IMR-90 (cell line): ENCODE data around the gene DHRS13. TPM values are rescaled to one million over a fixed set of nuclear protein-coding genes. Genes with fewer than 3 reads are reported as not detected.

Experiments used
- ATAC-seq: fragments of 200-7000 bp; cut with Tn5 transposase; 2 replicates; pipeline ENCODE4 v1.9.1; 2020; ENCODE audit warnings: low read depth, mild to moderate bottlenecking, moderate library complexity
- BruUV-seq: library from RNA; stranded (reverse); fragments of 400-500 nt; replicated peaks from 2 replicates; lab custom pipeline; 2021; lab: Mats Ljungman, UMichigan
- CTCF ChIA-PET: fragments of 300-600 bp; formaldehyde crosslinking; extraction: SDS; loops from one replicate; lab custom pipeline; 2021; ENCODE audit warnings: antibody characterized with exemption; lab: Yijun Ruan, JAX
- POLR2A ChIA-PET: fragments of 300-600 bp; sonication (Branson Sonifier 250); formaldehyde crosslinking; loops from one replicate; lab custom pipeline; 2022; ENCODE audit warnings: antibody characterized with exemption; ENCODE audit not compliant: unreplicated experiment; lab: Charles Lee
- DNase-seq: peaks from one replicate; pipeline ENCODE4 v3.0.0; 2013
- H2AFZ ChIP-seq: replicated peaks from 2 replicates; pipeline ENCODE3; 2013; ENCODE audit warnings: low read length, mild to moderate bottlenecking; ENCODE audit not compliant: poor library complexity
- H2AK5ac ChIP-seq: 2 replicates; pipeline ENCODE4 v1.6.1; 2013; ENCODE audit warnings: low read depth, low read length, inconsistent platforms
- H2AK9ac ChIP-seq: replicated peaks from 2 replicates; pipeline ENCODE3; 2013; ENCODE audit warnings: mild to moderate bottlenecking, low read depth, low read length, moderate library complexity; ENCODE audit not compliant: poor library complexity
- H2BK120ac ChIP-seq: 2 replicates; pipeline ENCODE4 v1.6.1; 2013; ENCODE audit warnings: low read depth, low read length, inconsistent platforms
- H2BK15ac ChIP-seq: 3 replicates; pipeline ENCODE4 v1.6.1; 2013; ENCODE audit warnings: low read depth, low read length, inconsistent platforms
- H2BK20ac ChIP-seq: 2 replicates; pipeline ENCODE4 v1.6.1; 2013; ENCODE audit warnings: low read depth, mild to moderate bottlenecking, inconsistent platforms, low read length, moderate library complexity
- H2BK5ac ChIP-seq: 2 replicates; pipeline ENCODE4 v1.6.1; 2013; ENCODE audit warnings: mild to moderate bottlenecking, low read depth, low read length, inconsistent platforms; ENCODE audit not compliant: poor library complexity, severe bottlenecking
- H3K14ac ChIP-seq: replicated peaks from 2 replicates; pipeline ENCODE4 v1.6.1; 2013; ENCODE audit warnings: low read depth, low read length, inconsistent platforms
- H3K18ac ChIP-seq: 2 replicates; pipeline ENCODE4 v1.6.1; 2013; ENCODE audit warnings: low read depth, low read length, control low read depth
- H3K23ac ChIP-seq: 2 replicates; pipeline ENCODE4 v1.6.1; 2013; ENCODE audit warnings: low read depth, low read length, inconsistent platforms
- H3K27ac ChIP-seq: 2 replicates; pipeline ENCODE4 v1.5.1; 2013; ENCODE audit warnings: mild to moderate bottlenecking, control low read depth, low read length; ENCODE audit not compliant: insufficient read depth
- H3K27me3 ChIP-seq: 2 replicates; pipeline ENCODE4 v1.6.1; 2013; ENCODE audit warnings: low read length; ENCODE audit not compliant: control insufficient read depth, insufficient read depth
- H3K36me3 ChIP-seq: 2 replicates; pipeline ENCODE4 v1.6.1; 2013; ENCODE audit warnings: low read length, mixed read lengths; ENCODE audit not compliant: control insufficient read depth, insufficient read depth
- H3K4ac ChIP-seq: 2 replicates; pipeline ENCODE4 v1.6.1; 2013; ENCODE audit warnings: low read depth, low read length, inconsistent platforms
- H3K4me1 ChIP-seq: 2 replicates; pipeline ENCODE4 v1.6.1; 2013; ENCODE audit warnings: low read length, mixed read lengths; ENCODE audit not compliant: control insufficient read depth, insufficient read depth
- H3K4me2 ChIP-seq: 2 replicates; pipeline ENCODE4 v1.6.1; 2013; ENCODE audit warnings: low read depth, mild to moderate bottlenecking, control low read depth, low read length, moderate library complexity
- H3K4me3 ChIP-seq: 2 replicates; pipeline ENCODE4 v1.5.1; 2013; ENCODE audit warnings: low read depth, mild to moderate bottlenecking, control low read depth, low read length, moderate library complexity; ENCODE audit not compliant: insufficient read depth
- H3K56ac ChIP-seq: 2 replicates; pipeline ENCODE4 v1.6.1; 2013; ENCODE audit warnings: low read length, inconsistent platforms; ENCODE audit not compliant: insufficient read depth; ENCODE audit errors: extremely low read depth
- H3K79me1 ChIP-seq, 2 experiments: 2 replicates each; pipeline ENCODE4 v1.6.1; 2013; ENCODE audit warnings: low read length in 2 of 2, inconsistent platforms in 1 of 2, low read depth in 1 of 2
- H3K9ac ChIP-seq: 2 replicates; pipeline ENCODE4 v1.6.1; 2013; ENCODE audit warnings: low read depth, low read length, control low read depth
- H3K9me1 ChIP-seq: 2 replicates; pipeline ENCODE4 v1.6.1; 2013; ENCODE audit warnings: low read length, inconsistent platforms; ENCODE audit not compliant: insufficient read depth
- H3K9me3 ChIP-seq: 2 replicates; pipeline ENCODE4 v1.6.1; 2013; ENCODE audit warnings: low read length; ENCODE audit not compliant: control insufficient read depth, insufficient read depth
- H4K20me1 ChIP-seq: 2 replicates; pipeline ENCODE4 v1.6.1; 2013; ENCODE audit warnings: low read length, inconsistent platforms; ENCODE audit not compliant: insufficient read depth
- H4K5ac ChIP-seq: 2 replicates; pipeline ENCODE4 v1.6.1; 2013; ENCODE audit warnings: mild to moderate bottlenecking, low read depth, low read length, control low read depth
- H4K8ac ChIP-seq, 2 experiments: 2 replicates each; pipeline ENCODE4 v1.6.1; 2013; ENCODE audit warnings: low read depth in 2 of 2, low read length in 2 of 2, control low read depth in 1 of 2, inconsistent platforms in 1 of 2
- H4K91ac ChIP-seq: 2 replicates; pipeline ENCODE4 v1.6.1; 2013; ENCODE audit warnings: low read depth, low read length, inconsistent platforms; ENCODE audit not compliant: insufficient read depth
- BHLHE40 ChIP-seq: fragments of 150-350 bp; IDR thresholded peaks from 2 replicates; pipeline ENCODE4 v1.6.1; 2016; ENCODE audit warnings: mild to moderate bottlenecking, low read depth, low read length
- CEBPB ChIP-seq: IDR thresholded peaks from 2 replicates; pipeline ENCODE4 v1.6.1; 2012; ENCODE audit warnings: low read depth, low read length, improper control_type of control experiment
- FOS ChIP-seq: fragments of 150-350 bp; IDR thresholded peaks from 2 replicates; pipeline ENCODE4 v1.6.1; 2016; ENCODE audit warnings: low read depth, low read length
- MAFK ChIP-seq: IDR thresholded peaks from 2 replicates; pipeline ENCODE4 v1.6.1; 2012; ENCODE audit warnings: low read depth, low read length, improper control_type of control experiment
- MAZ ChIP-seq: IDR thresholded peaks from 2 replicates; pipeline ENCODE4 v1.6.1; 2012; ENCODE audit warnings: low read depth, mild to moderate bottlenecking, low read length, improper control_type of control experiment, moderate library complexity, borderline replicate concordance
- MXI1 ChIP-seq: IDR thresholded peaks from 2 replicates; pipeline ENCODE4 v1.6.1; 2012; ENCODE audit warnings: low read depth, mild to moderate bottlenecking, low read length, moderate library complexity, borderline replicate concordance
- NFE2L2 ChIP-seq: fragments of 150-350 bp; IDR thresholded peaks from 2 replicates; pipeline ENCODE4 v1.6.1; 2016; ENCODE audit warnings: low read depth, mild to moderate bottlenecking, low read length
- POLR2A ChIP-seq: IDR thresholded peaks from 2 replicates; pipeline ENCODE4 v1.6.1; 2012; ENCODE audit warnings: mild to moderate bottlenecking, low read depth, low read length
- RAD21 ChIP-seq: IDR thresholded peaks from 2 replicates; pipeline ENCODE4 v1.6.1; 2012; ENCODE audit warnings: low read length, improper control_type of control experiment
- RCOR1 ChIP-seq: IDR thresholded peaks from 2 replicates; pipeline ENCODE4 v1.6.1; 2012; ENCODE audit warnings: mild to moderate bottlenecking, low read length, improper control_type of control experiment; ENCODE audit not compliant: insufficient replicate concordance
- RFX5 ChIP-seq: IDR thresholded peaks from 2 replicates; pipeline ENCODE4 v1.8.0; 2012; ENCODE audit warnings: low read depth, mild to moderate bottlenecking, low read length, moderate library complexity
- SMC3 ChIP-seq: fragments of 150-350 bp; IDR thresholded peaks from 2 replicates; pipeline ENCODE4 v1.6.1; 2016; ENCODE audit warnings: low read depth, mild to moderate bottlenecking, antibody characterized with exemption, low read length, moderate library complexity
- WGBS, 2 experiments: methylation state at CpG; one replicate each; pipeline versions ENCODE4 v1.1.5 to v1.1.7; 2013; ENCODE audit warnings: missing lambda C conversion rate in 2 of 2; ENCODE audit not compliant: insufficient read length in 1 of 2; ENCODE audit errors: extremely low coverage in 2 of 2; 5-methylcytosine and 5-hydroxymethylcytosine counted together
- dilution Hi-C: fragments of 300-500 bp; cut with HindIII; formaldehyde crosslinking; loops from one replicate; pipeline ENCODE4 v1.14.3; 2018; ENCODE audit warnings: low sequenced_read_pairs; ENCODE audit not compliant: unreplicated experiment
- in situ Hi-C: fragments of 300-500 bp; cut with MboI; formaldehyde crosslinking; loops from 3 replicates; pipeline ENCODE4 v1.14.3; 2019; ENCODE audit warnings: low sequenced_read_pairs, inconsistent platforms, mixed read lengths
- intact Hi-C: fragments of 100-400 bp; cut with micrococcal nuclease; formaldehyde crosslinking; loops from 2 replicates; pipeline ENCODE4 v1.10.0; 2022
- polyA plus RNA-seq, 3 experiments: library from polyadenylated mRNA; depleted of rRNA; stranded (reverse); fragments of >200 nt; gene quantifications; 2 replicates each; pipeline ENCODE4 v1.2.3, GENCODE V29; 2012; ENCODE audit warnings: low replicate concordance in 1 of 3
- total RNA-seq: library from RNA; depleted of rRNA; stranded (reverse); fragments of >200 nt; gene quantifications from 2 replicates; pipeline ENCODE4 v1.2.3, GENCODE V29; 2012
- TF ChIP-seq, protein P1 (sequence below): conservative IDR thresholded peaks from 2 replicates; pipeline ENCODE4 v1.5.1; 2012; ENCODE audit warnings: mild to moderate bottlenecking, low read depth, low read length, improper control_type of control experiment
- TF ChIP-seq, protein P2 (sequence below): fragments of 150-350 bp; IDR thresholded peaks from 2 replicates; pipeline ENCODE4 v1.6.1; 2016; ENCODE audit warnings: low read depth, mild to moderate bottlenecking, low read length, moderate library complexity, borderline replicate concordance
- TF ChIP-seq, protein P3 (sequence below): fragments of 150-350 bp; IDR thresholded peaks from 2 replicates; pipeline ENCODE4 v1.6.1; 2017; ENCODE audit warnings: mild to moderate bottlenecking, antibody characterized with exemption, low read length, low read depth

DHRS13 gene
- total and polyA plus RNA-seq, 2 of the 4 experiments (the other 2 are of a cell fraction) = 2.7 to 3.9 TPM

DNA sequence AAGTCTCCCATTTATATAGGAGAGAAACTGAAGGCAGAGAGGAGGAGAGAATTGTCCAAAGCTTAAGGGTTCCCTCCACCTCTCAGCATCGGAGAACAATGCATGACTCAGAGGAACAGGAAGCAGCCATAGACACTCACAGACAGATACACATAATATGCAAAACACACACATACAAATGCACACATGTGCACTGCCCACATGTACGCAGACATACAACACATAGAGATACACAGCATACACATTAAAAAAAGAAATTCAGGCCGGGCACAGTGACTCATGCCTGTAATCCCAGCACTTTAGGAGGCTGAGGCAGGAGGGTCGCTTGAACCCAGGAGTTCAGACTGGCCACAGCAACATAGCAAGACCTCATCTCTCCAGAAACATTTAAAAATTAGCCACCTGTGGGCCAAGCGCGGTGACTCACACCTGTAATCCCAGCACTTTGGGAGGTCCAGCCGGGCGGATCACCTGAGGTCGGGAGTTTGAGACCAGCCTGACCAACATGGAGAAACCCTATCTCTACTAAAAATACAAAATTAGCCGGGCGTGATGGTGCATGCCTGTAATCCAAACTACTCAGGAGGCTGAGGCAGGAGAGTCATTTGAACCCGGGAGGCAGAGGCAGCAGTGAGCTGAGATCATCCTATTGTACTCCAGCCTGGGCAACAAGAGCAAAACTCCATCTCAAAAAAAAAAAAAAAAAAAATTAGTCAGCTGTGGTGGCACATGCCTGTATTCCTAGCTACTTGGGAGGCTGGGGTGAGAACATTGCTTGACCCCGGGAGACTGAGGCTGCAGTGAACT lies 36.7 kb downstream of the DHRS13 start:
- Histone ChIP-seq H2BK5ac (no peak overlapping the region), H3K56ac (no peak overlapping the region), H4K8ac (no peak overlapping the region), H4K5ac (no peak overlapping the region), H3K4me2 (no peak overlapping the region), H3K23ac (no peak overlapping the region), H3K18ac (no peak overlapping the region), H3K14ac (no peak overlapping the region), H3K9me3 (no peaks in the 10 kb centered on the region), H3K9ac (no peak overlapping the region; the same call in 1 of the 2 replicates), H3K27ac (no peak overlapping the region), H2BK120ac (no peak overlapping the region), H3K4me3 (no peak overlapping the region), H3K79me1 (no peaks in the 10 kb centered on the region), H3K36me3 (no peaks in the 10 kb centered on the region), H2AK9ac (no peak overlapping the region), H3K27me3 (0 out of 2 replicates have a peak, but pooled peaks cover 2% of the 10 kb centered on the region), H2BK20ac (no peak overlapping the region), H4K91ac (no peak overlapping the region), H4K20me1 (no peaks in the 10 kb centered on the region), H3K4me1 (no peaks in the 10 kb centered on the region), H3K9me1 (no peaks in the 10 kb centered on the region), H2AFZ (no peak overlapping the region), H2BK15ac (no peak overlapping the region), H3K4ac (no peak overlapping the region), H2AK5ac (no peak overlapping the region)
- DNase-seq (no peak), ATAC-seq (no peak)
- POLR2A ChIA-PET = no interaction called here
- intact Hi-C loops (no loop called here), dilution Hi-C loops (no loop called here), in situ Hi-C loops (no loop called here)
- CTCF ChIA-PET = no interaction called here
- WGBS, 2 experiments = 84% methylated on average over 3 of the region's 13 CpGs; no CpG with 5 or more reads in 1 of the 2 experiments
- TF ChIP-seq SMC3 = no peak
- TF ChIP-seq FOS = no peak
- TF ChIP-seq NFE2L2 = no peak
- TF ChIP-seq RCOR1 = no peak
- TF ChIP-seq, protein P1, sequence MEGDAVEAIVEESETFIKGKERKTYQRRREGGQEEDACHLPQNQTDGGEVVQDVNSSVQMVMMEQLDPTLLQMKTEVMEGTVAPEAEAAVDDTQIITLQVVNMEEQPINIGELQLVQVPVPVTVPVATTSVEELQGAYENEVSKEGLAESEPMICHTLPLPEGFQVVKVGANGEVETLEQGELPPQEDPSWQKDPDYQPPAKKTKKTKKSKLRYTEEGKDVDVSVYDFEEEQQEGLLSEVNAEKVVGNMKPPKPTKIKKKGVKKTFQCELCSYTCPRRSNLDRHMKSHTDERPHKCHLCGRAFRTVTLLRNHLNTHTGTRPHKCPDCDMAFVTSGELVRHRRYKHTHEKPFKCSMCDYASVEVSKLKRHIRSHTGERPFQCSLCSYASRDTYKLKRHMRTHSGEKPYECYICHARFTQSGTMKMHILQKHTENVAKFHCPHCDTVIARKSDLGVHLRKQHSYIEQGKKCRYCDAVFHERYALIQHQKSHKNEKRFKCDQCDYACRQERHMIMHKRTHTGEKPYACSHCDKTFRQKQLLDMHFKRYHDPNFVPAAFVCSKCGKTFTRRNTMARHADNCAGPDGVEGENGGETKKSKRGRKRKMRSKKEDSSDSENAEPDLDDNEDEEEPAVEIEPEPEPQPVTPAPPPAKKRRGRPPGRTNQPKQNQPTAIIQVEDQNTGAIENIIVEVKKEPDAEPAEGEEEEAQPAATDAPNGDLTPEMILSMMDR = no peak
- TF ChIP-seq RAD21 = no peak
- TF ChIP-seq, protein P2, sequence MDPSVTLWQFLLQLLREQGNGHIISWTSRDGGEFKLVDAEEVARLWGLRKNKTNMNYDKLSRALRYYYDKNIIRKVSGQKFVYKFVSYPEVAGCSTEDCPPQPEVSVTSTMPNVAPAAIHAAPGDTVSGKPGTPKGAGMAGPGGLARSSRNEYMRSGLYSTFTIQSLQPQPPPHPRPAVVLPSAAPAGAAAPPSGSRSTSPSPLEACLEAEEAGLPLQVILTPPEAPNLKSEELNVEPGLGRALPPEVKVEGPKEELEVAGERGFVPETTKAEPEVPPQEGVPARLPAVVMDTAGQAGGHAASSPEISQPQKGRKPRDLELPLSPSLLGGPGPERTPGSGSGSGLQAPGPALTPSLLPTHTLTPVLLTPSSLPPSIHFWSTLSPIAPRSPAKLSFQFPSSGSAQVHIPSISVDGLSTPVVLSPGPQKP = no peak
- TF ChIP-seq MAZ = no peak
- TF ChIP-seq CEBPB = no peak
- no peak for TF ChIP-seq MAFK
- TF ChIP-seq BHLHE40 = no peak
- TF ChIP-seq, protein P3, sequence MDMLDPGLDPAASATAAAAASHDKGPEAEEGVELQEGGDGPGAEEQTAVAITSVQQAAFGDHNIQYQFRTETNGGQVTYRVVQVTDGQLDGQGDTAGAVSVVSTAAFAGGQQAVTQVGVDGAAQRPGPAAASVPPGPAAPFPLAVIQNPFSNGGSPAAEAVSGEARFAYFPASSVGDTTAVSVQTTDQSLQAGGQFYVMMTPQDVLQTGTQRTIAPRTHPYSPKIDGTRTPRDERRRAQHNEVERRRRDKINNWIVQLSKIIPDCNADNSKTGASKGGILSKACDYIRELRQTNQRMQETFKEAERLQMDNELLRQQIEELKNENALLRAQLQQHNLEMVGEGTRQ = no peak
- TF ChIP-seq MXI1 = no peak
- no peak for TF ChIP-seq RFX5
- TF ChIP-seq POLR2A = no peak
- BruUV-seq = no TSS peak
